SU-DHL-6 (cell line): Measurements from ENCODE around the gene SASS6.

Experiments used
- EZH2phosphoT487 ChIP-seq: fragments of 200-600 bp; sonication (generic), shearing (Covaris generic); conservative IDR thresholded peaks from 2 replicates; pipeline ENCODE4 v1.6.1; 2018; ENCODE audit warnings: mild to moderate bottlenecking, antibody characterized with exemption, low read length, moderate library complexity, mixed read lengths
- TF ChIP-seq, protein P1 (sequence below): fragments of 200-600 bp; sonication (generic); IDR thresholded peaks from one replicate; pipeline ENCODE4 v1.5.1; 2017; ENCODE audit warnings: antibody characterized with exemption, mild to moderate bottlenecking, low read length, moderate library complexity; ENCODE audit not compliant: insufficient read depth, poor library complexity, severe bottlenecking

DNA sequence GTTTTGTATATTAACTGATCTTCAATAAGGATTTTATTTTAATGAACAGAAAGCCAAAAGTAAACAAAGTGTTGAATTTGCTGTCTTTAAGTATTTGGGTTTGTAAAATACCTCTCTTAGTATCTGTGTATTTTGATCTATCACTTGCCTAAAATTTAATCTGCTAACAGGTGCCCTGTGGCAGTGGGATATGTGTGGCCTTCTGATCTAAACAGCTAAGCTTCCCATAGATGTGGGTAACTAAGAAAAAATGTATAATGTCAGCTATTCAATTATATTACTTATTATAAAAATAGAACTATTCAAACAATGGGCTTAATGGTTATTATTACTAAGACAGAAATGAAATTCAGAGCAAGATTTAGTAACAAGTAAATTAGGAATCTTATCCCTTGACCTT is 30.2 kb upstream of the SASS6 start:
- TF ChIP-seq, protein P1, sequence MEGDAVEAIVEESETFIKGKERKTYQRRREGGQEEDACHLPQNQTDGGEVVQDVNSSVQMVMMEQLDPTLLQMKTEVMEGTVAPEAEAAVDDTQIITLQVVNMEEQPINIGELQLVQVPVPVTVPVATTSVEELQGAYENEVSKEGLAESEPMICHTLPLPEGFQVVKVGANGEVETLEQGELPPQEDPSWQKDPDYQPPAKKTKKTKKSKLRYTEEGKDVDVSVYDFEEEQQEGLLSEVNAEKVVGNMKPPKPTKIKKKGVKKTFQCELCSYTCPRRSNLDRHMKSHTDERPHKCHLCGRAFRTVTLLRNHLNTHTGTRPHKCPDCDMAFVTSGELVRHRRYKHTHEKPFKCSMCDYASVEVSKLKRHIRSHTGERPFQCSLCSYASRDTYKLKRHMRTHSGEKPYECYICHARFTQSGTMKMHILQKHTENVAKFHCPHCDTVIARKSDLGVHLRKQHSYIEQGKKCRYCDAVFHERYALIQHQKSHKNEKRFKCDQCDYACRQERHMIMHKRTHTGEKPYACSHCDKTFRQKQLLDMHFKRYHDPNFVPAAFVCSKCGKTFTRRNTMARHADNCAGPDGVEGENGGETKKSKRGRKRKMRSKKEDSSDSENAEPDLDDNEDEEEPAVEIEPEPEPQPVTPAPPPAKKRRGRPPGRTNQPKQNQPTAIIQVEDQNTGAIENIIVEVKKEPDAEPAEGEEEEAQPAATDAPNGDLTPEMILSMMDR = no peak
- no peak for TF ChIP-seq EZH2phosphoT487
